Fibroblast of peridontal ligament (primary cell): Measurements from ENCODE around the gene DMXL2.
A peak's percentile ranks its signal among the peaks of the same experiment; 100 is the strongest.
"Not testable (repeated sequence)": the region's sequence is repeated elsewhere in the genome, so short reads cannot be mapped to it uniquely, and the experiment has no call there.

ENCODE experiments used
- DNase-seq: peaks from one replicate; pipeline ENCODE4 v3.0.0-alpha.2; 2010; ENCODE audit errors: extremely low read depth

The DMXL2 gene

DNA sequence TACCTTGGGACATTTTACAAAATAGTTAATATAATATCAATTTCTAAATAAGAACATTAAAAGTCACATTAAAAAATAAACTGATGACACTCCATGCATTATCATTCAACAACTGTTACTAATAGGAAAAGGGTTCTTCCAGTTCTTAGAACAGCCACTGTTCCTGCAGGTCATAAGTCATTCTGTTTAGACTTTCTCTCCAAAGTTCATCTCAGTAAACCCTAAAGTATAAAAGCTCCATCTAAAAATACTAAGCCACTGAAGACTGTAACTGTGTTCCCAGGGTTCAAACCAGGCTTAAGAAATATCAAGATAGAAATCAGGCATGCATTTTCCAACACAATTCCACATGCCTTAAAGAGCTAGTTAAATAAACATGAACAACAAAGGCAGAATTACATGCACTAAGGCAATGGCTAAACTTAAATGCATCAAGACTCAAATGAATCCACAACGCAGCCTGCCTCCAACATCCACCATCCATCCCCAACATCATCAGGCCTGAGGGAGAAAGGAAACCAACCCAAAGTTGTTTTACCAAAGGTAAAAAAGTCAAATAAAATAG is 46.2 kb downstream of the DMXL2 start:
- DNase-seq = peak; percentile 67

- DNase-seq = no peak
Measured at GRCh38 chr15:51575775-51576174, 46.8 kb downstream of the DMXL2 start.

GRCh38 chr15:51573352-51573751 is 49.2 kb downstream of the DMXL2 start:
- DNase-seq = not testable (repeated sequence)

DNA sequence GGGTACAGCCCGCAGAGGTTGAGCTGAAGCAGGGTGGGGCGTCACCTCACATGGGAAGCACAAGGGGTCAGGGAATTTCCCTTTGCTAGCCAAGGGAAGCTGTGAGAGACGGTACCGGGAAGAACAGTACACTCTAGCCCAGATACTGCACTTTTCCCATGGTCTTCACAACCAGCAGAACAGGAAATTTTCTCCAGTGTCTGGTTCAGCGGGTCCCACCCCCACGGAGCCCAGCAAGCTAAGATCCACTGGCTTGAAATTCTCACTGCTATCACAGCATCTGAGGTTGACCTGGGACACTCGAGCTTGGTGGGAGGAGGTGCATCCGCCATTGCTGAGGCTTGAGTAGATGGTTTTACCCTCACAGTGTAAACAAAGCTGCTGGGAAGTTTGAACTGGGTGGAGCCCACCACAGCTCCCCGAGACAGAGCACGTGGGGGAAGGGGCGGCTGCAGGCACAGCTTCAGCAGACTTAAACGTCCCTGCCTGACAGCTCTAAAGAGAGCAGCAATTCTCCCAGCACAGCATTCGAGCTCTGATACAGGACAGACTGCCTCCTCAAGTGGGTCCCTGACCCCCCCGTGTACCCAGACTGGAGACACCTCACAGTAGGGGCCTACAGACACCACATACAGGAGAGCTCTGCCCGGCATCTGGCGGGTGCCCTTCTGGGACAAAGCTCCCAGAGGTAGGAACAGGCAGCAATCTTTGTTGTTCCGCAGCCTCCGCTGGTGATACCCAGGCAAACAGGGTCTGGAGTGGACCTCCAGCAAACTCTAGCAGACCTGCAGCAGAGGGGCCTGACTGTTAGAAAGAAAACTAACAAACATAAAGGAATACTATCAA is 53.4 kb downstream of the DMXL2 start:
- not testable (repeated sequence) for DNase-seq

GRCh38 chr15:51561271-51561670 is 61.3 kb downstream of the DMXL2 start:
- DNase-seq = no peak

- no peak for DNase-seq
Measured at GRCh38 chr15:51558876-51559275, 63.7 kb downstream of the DMXL2 start.

DNA sequence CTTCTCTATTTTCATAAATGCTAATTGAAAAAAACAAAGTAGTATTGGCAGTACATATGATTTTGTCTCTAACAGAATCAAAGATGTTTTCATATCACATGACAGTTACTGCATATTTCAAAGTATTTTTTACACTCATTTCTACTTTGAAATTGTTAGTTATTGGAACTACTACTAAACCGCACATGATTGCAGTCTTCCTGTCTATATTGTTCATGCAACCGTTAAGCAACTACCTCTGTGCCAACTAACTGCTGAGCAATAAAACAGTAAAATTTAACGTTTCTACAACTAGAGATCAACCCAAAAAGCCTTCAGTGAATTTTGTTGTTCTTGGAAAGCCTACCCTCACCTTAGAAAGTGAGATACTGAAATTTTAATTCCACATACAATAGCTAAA is 64.2 kb downstream of the DMXL2 start:
- DNase-seq = peak; percentile 11

GRCh38 chr15:51550841-51551240 is 71.7 kb downstream of the DMXL2 start:
- no peak for DNase-seq

DNA sequence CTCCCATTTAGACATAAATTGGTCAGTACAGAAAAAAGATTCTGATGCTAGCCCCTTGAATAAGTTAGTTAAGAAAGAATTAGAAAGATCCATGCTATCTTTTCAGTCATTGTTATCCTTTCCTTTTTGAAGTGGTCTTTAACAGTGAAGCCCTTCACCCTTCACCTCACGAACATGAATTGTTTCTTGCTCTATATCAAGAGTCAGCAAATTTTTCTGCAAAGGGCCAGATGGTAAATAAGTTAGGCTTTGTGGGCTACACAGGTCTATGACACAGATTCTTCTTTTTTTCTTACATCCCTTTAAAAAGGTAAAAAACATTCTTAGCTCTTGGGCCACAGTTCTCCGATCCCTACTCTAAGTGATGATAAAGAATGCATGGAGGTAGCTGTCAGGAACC is 74.9 kb downstream of the DMXL2 start:
- no peak for DNase-seq

DNA sequence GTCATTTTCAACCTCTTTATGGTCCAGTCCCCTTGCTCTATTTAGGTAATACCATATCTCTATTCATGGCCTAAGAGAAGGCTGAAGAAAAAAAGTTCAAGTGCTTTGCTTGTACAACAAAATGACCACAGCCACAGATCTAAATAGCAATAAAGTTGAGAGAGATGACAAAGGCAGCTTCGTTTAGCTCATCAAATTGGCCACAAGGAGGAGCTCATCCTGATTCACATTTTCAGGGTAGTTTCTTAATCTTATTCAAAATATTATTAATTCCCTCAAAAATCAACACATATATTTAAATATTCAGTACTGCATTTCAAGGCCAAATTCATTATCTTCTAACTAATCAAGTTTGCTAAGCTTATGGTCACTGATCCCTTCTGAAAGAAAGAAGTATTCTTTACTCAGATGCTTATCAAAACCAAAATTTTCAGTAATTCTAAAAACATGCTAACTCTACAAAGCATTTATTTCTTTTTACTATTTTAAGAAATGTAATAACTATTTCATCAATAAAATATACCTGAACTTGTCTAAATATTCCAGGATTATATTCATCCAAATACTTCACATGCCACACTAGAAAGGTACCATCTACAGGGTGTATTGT is 85.5 kb downstream of the DMXL2 start:
- DNase-seq = peak; percentile 59

- no peak for DNase-seq
Measured at GRCh38 chr15:51533672-51534398, 88.7 kb downstream of the DMXL2 start.

GRCh38 chr15:51526955-51527354 is 95.6 kb downstream of the DMXL2 start:
- DNase-seq = no peak

GRCh38 chr15:51524376-51524775 is 98.2 kb downstream of the DMXL2 start:
- DNase-seq = no peak

- DNase-seq = no peak
Measured at GRCh38 chr15:51516291-51516690, 106.3 kb downstream of the DMXL2 start.

GRCh38 chr15:51505251-51505650 is 117.3 kb downstream of the DMXL2 start:
- no peak for DNase-seq

DNA sequence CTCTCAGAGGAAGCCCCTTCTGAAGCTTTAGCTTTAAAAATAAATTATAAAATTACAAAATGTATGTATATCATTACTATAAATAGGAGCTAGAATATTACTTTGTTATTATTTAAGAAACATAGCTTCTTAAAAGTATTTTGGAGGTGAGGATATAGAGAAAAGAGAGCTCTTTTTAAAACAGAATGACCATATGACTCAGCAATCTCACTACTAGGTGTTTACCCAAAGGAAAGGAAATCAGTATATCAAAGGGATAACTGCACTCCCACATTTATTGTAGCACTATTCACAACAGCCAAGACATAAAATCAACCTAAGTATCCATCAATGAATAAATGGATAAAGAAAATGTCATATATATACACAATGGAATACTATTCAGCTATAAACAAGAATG is 119.6 kb downstream of the DMXL2 start:
- DNase-seq = no peak

DNA sequence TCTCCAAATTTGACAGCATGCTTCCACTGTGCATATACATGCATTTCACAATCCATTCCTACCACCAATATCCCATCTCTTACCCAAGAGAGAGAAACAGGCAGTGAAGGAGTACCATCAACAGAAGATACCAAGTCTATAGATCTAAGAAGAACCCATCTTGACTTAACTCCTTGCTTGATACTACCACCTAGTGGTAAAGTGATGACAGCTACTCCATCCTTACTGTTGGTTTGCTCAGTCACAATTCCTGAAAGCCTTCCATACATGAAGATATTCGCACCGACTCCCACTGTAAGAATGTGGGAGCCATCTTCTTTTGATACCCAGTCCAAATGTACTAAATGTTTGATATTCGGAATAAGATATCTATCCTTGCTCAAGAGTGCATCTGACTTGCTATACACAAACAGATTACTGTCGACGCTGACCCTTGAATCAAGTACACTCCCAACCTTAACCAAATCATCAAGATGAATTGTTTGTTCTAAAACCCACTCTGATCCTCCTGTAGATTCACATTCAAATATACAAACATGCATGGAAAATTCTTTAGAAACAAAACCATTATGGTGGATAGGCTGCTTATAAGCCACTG is 123.1 kb downstream of the DMXL2 start:
- DNase-seq = peak; percentile 56

- no peak for DNase-seq
Measured at GRCh38 chr15:51497806-51498205, 124.8 kb downstream of the DMXL2 start.

GRCh38 chr15:51496246-51496645 is 126.3 kb downstream of the DMXL2 start:
- no peak for DNase-seq

GRCh38 chr15:51494411-51495314 is 127.9 kb downstream of the DMXL2 start:
- DNase-seq = no peak

- peak; percentile 10 for DNase-seq
Measured at GRCh38 chr15:51493892-51494291, 128.7 kb downstream of the DMXL2 start.
